Femur (tissue), 1 donor: ENCODE measurements around the gene CEBPA.
"Not testable (repeated sequence)": the region's sequence is repeated elsewhere in the genome, so short reads cannot be mapped to it uniquely, and the experiment has no call there.

Experiments
- DNase-seq: peaks from one replicate; pipeline ENCODE4 v3.0.0-alpha.2; 2017

Gene CEBPA

GRCh38 chr19:33323093-33323820, 20.9 kb upstream of the CEBPA start:
- DNase-seq, result no peak

- no peak for DNase-seq
These were observed 18.3 kb upstream of the CEBPA start for GRCh38 chr19:33320636-33321035.

GRCh38 chr19:33317991-33318390, 15.7 kb upstream of the CEBPA start:
- not testable (repeated sequence) for DNase-seq

- no peak for DNase-seq
These were observed 15.2 kb upstream of the CEBPA start for GRCh38 chr19:33317517-33317916.

- DNase-seq, result no peak
These were observed 14.4 kb upstream of the CEBPA start for GRCh38 chr19:33316541-33317264.

GRCh38 chr19:33312808-33313207, 10.5 kb upstream of the CEBPA start:
- DNase-seq, result not testable (repeated sequence)

GRCh38 chr19:33312065-33312464, 9.7 kb upstream of the CEBPA start:
- DNase-seq, result no peak

- DNase-seq, result no peak
These were observed 9.0 kb upstream of the CEBPA start for GRCh38 chr19:33311326-33311682.

GRCh38 chr19:33310606-33311325, 8.4 kb upstream of the CEBPA start:
- no peak for DNase-seq

- DNase-seq, result no peak
These were observed 7.5 kb upstream of the CEBPA start for GRCh38 chr19:33309826-33310225.

GRCh38 chr19:33306853-33307792, 4.8 kb upstream of the CEBPA start:
- DNase-seq, result no peak

- no peak for DNase-seq
These were observed 3.9 kb upstream of the CEBPA start for GRCh38 chr19:33306191-33306590.

GRCh38 chr19:33304760-33305647, 2.7 kb upstream of the CEBPA start:
- no peak for DNase-seq

GRCh38 chr19:33304371-33304759, 2.0 kb upstream of the CEBPA start:
- DNase-seq, result no peak

- peak; percentile 57 for DNase-seq
These were observed 1.5 kb upstream of the CEBPA start for GRCh38 chr19:33303791-33304345.

- peak; percentile 75 for DNase-seq
These were observed 848 bp upstream of the CEBPA start for GRCh38 chr19:33302974-33303790.

- no peak for DNase-seq
These were observed 497 bp downstream of the CEBPA start for GRCh38 chr19:33301900-33302174.

GRCh38 chr19:33301144-33301899, 1.0 kb downstream of the CEBPA start:
- DNase-seq, result no peak

- no peak for DNase-seq
These were observed 1.5 kb downstream of the CEBPA start for GRCh38 chr19:33300894-33301143.
